Activated CD4-positive, alpha-beta T cell treated with anti-CD3 and anti-CD28 coated beads, Interleukin-2, amount 10 ng/mL, durations not matched to agents 24 days and 14 days (primary cell): Measurements from ENCODE around the gene CASD1. TPM values are rescaled to one million over a fixed set of nuclear protein-coding genes. Genes with fewer than 3 reads are reported as not detected.

Experiments
- DNase-seq: peaks from one replicate; pipeline ENCODE4 v3.0.0; 2022
- H3K27ac Mint-ChIP-seq: one replicate; pipeline ENCODE4 v1.8.0; 2022; ENCODE audit warnings: mild to moderate bottlenecking, mixed read lengths
- H3K27me3 Mint-ChIP-seq: one replicate; pipeline ENCODE4 v1.8.0; 2022; ENCODE audit warnings: mixed read lengths
- H3K36me3 Mint-ChIP-seq: one replicate; pipeline ENCODE4 v1.8.0; 2022; ENCODE audit warnings: low read depth, mild to moderate bottlenecking, mixed read lengths
- H3K4me1 Mint-ChIP-seq: one replicate; pipeline ENCODE4 v1.8.0; 2021; ENCODE audit warnings: mixed read lengths
- H3K4me3 Mint-ChIP-seq: one replicate; pipeline ENCODE4 v1.8.0; 2022; ENCODE audit warnings: mild to moderate bottlenecking, moderate library complexity, mixed read lengths
- H3K9me3 Mint-ChIP-seq: one replicate; pipeline ENCODE4 v1.8.0; 2021; ENCODE audit warnings: mixed read lengths
- intact Hi-C: fragments of 100-400 bp; cut with micrococcal nuclease; formaldehyde crosslinking; loops from one replicate; pipeline ENCODE4 v1.15.1; 2023
- total RNA-seq: library from RNA; stranded (reverse); gene quantifications from 2 replicates; pipeline ENCODE4 v1.2.3, GENCODE V29; 2022

CASD1 gene
- total RNA-seq, 1 donor from 2014 or later, result 13.4 TPM

DNA sequence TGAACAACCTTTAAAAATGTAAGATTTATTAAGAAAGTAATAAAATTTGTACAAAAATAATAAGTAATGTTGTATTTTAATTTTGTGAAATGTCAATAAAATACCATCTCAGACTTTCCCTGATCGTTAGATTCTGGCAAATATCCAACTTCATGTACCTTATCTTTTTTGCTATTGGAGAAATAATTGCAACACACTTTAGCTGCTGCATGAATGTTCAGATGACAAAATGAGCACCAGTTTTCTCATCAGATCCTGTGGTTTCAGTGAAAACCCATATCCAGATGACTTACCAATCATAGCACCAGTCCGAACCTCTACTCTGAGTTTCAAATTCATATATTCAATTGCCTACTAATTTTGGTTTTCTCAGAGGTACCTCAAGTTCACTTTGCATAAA, 69.9 kb downstream of the CASD1 start:
- H3K9me3 Mint-ChIP-seq, result peaks cover 4% of the 10 kb centered on the region
- peaks cover 7% of the 10 kb centered on the region for H3K36me3 Mint-ChIP-seq
- H3K4me1 Mint-ChIP-seq, result no peaks in the 10 kb centered on the region
- no peak for DNase-seq
- H3K27me3 Mint-ChIP-seq, result no peaks in the 10 kb centered on the region
- H3K4me3 Mint-ChIP-seq, result no peak overlapping the region
- intact Hi-C loops, result no loop called here
- no peak overlapping the region for H3K27ac Mint-ChIP-seq

DNA sequence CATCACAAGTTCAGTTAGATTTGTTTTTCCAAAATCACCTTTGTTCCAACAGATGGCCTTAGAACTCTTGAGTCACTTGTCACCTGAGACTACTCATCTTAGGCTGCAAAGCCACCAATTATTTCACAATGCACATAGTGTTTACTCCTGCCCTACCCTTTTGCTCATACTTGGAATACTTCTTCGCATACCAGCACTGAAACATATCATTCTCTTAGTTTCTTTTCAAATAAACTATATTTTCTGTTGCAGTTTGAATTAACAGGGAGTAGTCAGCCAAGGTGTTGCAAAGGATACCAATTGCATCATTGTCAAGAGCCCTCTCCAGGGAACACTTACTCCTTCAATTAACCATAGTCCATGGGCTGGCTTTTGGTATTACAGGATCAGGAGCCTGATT, 71.0 kb downstream of the CASD1 start:
- peaks cover 2% of the 10 kb centered on the region for H3K36me3 Mint-ChIP-seq
- peaks cover 4% of the 10 kb centered on the region for H3K9me3 Mint-ChIP-seq
- H3K4me3 Mint-ChIP-seq, result no peak overlapping the region
- H3K4me1 Mint-ChIP-seq, result no peaks in the 10 kb centered on the region
- no peak overlapping the region for H3K27ac Mint-ChIP-seq
- intact Hi-C loops, result no loop called here
- no peaks in the 10 kb centered on the region for H3K27me3 Mint-ChIP-seq
- no peak for DNase-seq

DNA sequence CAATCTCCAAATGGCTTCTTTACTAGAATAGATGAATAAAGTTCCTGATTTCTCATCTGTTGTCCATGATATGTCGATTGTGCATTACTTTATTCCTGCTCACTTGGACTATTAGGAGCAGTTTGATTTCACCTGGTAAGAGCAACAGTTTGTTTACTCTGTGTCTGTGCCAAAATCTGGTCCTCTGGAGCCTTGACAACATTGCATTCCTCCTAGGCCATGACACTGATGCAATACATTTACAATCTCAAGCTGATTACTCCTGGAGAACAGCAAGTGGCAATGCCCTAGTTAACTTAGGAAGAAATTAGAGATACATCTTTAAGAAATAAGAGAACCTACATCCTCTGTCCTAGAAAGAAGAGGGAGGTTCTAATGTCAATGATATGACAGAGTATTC, 74.5 kb downstream of the CASD1 start:
- intact Hi-C loops, result no loop called here
- H3K4me3 Mint-ChIP-seq, result no peak overlapping the region
- no peak overlapping the region for H3K27ac Mint-ChIP-seq
- no peaks in the 10 kb centered on the region for H3K4me1 Mint-ChIP-seq
- DNase-seq, result no peak
- H3K36me3 Mint-ChIP-seq, result peaks cover 2% of the 10 kb centered on the region
- H3K9me3 Mint-ChIP-seq, result peaks cover 7% of the 10 kb centered on the region
- H3K27me3 Mint-ChIP-seq, result no peaks in the 10 kb centered on the region

DNA sequence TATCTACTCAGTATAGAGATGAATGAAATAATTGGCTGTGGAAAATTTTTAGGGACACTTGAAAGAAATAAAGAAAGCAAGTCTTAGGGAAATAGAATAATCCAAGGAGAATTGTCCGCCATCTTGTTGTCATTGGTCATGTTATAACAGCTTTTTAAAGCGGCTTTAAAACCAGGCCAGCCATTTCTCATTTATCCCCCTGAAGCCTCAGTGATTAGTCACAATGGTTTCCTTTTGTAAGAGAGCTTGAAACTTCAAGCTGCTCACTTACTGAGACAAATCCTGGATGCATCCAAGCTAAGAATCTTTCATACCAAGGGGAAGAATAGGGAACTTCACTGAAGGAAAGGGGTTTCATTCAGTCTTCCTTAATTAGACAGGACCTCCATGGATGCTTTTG, 78.5 kb downstream of the CASD1 start:
- Mint-ChIP-seq H3K4me3 (no peak overlapping the region), H3K9me3 (peaks cover 3% of the 10 kb centered on the region), H3K27me3 (no peaks in the 10 kb centered on the region), H3K4me1 (no peaks in the 10 kb centered on the region), H3K36me3 (no peaks in the 10 kb centered on the region), H3K27ac (no peak overlapping the region)
- no peak for DNase-seq
- intact Hi-C loops, result no loop called here

DNA sequence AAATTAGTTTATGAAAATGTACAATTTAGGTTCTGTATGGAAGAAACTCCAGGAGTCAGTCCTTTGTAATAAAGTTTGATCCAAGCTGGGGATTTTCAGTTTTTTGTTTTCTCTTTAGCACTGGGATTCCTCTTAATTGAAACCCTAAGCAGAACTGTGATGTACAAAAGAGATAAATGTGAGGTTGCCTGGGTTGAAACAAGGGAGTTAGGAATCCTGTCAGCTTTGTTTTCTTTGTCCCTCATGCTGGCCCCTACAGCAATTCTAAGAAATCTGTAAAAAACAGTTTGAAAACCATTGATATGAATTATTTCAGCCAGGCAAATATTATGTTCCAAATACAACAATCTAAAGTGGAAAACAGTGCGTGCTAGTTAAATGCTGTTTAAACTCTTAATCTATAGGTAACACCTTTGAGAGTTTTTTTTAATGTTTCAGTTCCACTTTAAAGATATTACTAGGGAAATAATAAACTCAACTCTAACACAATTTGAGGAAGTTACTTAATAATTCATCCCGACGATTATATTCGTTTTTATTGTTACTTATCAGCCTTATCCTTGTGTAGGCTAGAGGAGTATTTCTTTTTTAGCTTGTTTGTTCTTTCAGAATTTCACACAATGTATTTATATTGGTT, 81.0 kb downstream of the CASD1 start:
- Mint-ChIP-seq H3K4me1 (no peaks in the 10 kb centered on the region), H3K9me3 (peaks cover 3% of the 10 kb centered on the region)
- intact Hi-C loops, result no loop called here

DNA sequence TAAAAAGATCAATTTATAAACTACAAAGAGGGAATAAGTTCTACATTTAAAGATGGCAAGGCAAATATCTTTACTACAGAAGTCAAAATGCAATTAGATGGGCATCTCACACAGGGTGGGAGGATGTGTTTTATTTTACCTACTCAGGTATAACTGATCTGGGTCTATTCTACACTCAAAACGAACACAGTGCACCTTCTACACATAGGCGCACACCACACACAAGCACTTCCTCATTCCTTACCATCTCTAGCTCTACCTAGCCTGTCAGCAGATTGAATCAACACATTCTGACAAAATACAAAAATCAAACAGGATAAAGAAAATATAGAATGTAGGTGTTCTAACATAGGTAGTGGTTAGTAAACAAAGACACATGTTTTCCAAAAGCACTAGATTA, 81.6 kb downstream of the CASD1 start:
- Mint-ChIP-seq H3K27me3 (no peaks in the 10 kb centered on the region), H3K9me3 (peaks cover 3% of the 10 kb centered on the region), H3K4me3 (no peak overlapping the region), H3K27ac (no peak overlapping the region), H3K4me1 (no peaks in the 10 kb centered on the region), H3K36me3 (no peaks in the 10 kb centered on the region)
- no peak for DNase-seq
- intact Hi-C loops, result no loop called here

More for the DNA sequence above, 81.0 kb downstream of the CASD1 start:
- H3K27me3 Mint-ChIP-seq, result no peaks in the 10 kb centered on the region
- no peak overlapping the region for H3K4me3 Mint-ChIP-seq
- H3K27ac Mint-ChIP-seq, result no peak overlapping the region
- no peak for DNase-seq
- no peaks in the 10 kb centered on the region for H3K36me3 Mint-ChIP-seq

DNA sequence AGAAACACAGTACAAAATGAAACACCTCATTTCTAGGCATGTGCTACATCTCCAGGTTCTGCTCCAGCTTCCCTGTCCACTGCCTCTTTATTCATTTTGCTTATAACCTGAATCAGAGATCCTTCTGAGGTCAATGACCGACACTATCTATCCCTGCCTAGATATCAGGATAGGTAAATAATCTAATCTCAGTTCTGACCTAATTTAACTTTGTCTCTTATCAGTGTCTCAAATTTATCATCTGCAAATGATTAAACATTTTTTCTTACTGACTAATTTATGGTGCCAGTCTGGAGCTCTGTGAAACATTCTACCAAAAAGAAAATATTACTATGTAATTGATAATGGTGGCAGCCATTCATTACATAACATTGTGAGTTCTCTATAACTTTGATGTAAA, 85.3 kb downstream of the CASD1 start:
- Mint-ChIP-seq H3K27me3 (no peaks in the 10 kb centered on the region), H3K27ac (no peak overlapping the region), H3K36me3 (no peaks in the 10 kb centered on the region), H3K4me3 (no peak overlapping the region), H3K4me1 (no peaks in the 10 kb centered on the region), H3K9me3 (no peaks in the 10 kb centered on the region)
- intact Hi-C loops, result no loop called here
- no peak for DNase-seq

DNA sequence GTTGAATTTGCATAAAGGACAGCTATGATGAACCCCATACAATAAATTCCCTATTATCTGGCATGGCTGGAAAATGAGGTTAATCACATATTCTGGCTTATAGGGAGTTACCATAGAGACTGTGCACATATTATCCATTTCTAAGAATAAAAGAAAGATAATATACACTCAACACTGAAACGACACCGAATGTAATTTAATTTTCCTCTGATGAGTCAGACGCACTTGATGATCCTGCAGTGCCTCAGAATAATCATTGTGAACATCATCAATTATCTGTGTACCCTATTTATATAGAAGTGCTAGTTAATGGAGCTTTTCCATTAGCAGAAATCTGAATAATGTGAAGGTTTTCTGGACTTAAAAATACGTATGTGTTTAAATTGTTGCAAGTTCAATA, 86.1 kb downstream of the CASD1 start:
- H3K27me3 Mint-ChIP-seq, result no peaks in the 10 kb centered on the region
- no peaks in the 10 kb centered on the region for H3K4me1 Mint-ChIP-seq
- H3K36me3 Mint-ChIP-seq, result no peaks in the 10 kb centered on the region
- no peak overlapping the region for H3K27ac Mint-ChIP-seq
- intact Hi-C loops, result no loop called here
- no peak for DNase-seq
- H3K4me3 Mint-ChIP-seq, result no peak overlapping the region
- H3K9me3 Mint-ChIP-seq, result no peaks in the 10 kb centered on the region

DNA sequence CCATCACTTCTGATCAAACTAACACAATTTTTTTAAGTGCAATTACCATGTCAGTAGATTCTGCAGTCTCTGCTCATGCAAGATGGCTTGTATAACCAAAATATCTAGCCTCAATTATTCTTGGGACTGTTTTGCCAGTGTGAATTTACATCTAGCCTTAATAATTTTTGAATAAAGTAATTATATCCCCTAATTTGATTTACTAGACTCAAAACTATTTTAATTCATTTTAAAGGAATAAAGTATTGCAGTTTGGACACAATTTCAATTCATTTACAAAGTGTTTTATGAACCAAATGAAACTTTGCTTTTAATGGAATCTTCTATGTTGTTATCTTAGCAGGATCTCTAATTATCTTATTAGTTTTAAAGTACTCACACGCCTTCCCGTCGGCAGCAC, 90.7 kb downstream of the CASD1 start:
- no peaks in the 10 kb centered on the region for H3K4me1 Mint-ChIP-seq
- H3K36me3 Mint-ChIP-seq, result no peaks in the 10 kb centered on the region
- no peak overlapping the region for H3K4me3 Mint-ChIP-seq
- H3K27me3 Mint-ChIP-seq, result no peaks in the 10 kb centered on the region
- no peak for DNase-seq
- H3K27ac Mint-ChIP-seq, result no peak overlapping the region
- no peaks in the 10 kb centered on the region for H3K9me3 Mint-ChIP-seq
- intact Hi-C loops, result no loop called here

DNA sequence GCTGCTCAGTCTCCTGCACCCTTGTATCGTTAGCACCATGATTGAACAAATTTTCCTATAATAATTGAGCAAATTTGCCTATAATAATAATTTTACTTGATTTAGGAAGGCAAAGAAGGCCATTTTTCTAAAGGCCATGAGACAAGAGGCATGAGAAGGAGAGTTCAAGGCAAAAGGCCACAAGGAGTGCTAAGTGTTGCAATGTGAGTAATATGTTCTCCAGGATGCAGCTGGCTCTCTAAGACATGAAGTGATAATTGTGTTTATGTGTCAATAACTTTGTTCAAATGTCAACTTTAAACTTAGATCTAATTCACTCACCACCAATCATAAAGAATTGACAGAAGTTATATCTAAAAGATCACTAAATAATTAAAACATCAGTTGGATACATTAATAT, 92.6 kb downstream of the CASD1 start:
- Mint-ChIP-seq H3K4me3 (no peak overlapping the region), H3K27ac (no peak overlapping the region), H3K4me1 (no peaks in the 10 kb centered on the region), H3K27me3 (peaks cover 2% of the 10 kb centered on the region), H3K9me3 (no peaks in the 10 kb centered on the region), H3K36me3 (no peaks in the 10 kb centered on the region)
- intact Hi-C loops, result no loop called here
- no peak for DNase-seq

DNA sequence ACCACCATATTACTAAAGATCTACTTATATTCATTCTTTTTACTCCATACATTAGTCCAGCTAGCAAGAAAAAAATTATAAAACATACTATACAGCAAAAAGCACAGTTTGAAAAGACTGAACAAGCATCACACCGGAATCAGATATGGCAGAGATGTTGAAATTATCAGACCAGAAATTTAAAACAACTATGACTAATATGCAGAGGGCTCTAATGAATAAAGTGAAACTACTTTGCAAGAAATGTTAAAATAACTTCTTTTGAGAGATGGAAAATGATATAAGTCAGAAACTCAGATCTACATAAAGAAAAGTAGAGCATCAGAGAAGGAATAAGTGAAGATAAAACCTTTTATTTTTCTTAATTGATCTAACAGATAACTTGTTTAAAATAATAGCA, 95.4 kb downstream of the CASD1 start:
- H3K27ac Mint-ChIP-seq, result no peak overlapping the region
- no peak overlapping the region for H3K4me3 Mint-ChIP-seq
- no peak for DNase-seq
- intact Hi-C loops, result no loop called here
- no peaks in the 10 kb centered on the region for H3K36me3 Mint-ChIP-seq
- peaks cover 2% of the 10 kb centered on the region for H3K27me3 Mint-ChIP-seq
- no peaks in the 10 kb centered on the region for H3K4me1 Mint-ChIP-seq
- no peaks in the 10 kb centered on the region for H3K9me3 Mint-ChIP-seq

Other genes with a start within 250 kb of the CASD1 start
- 6.0 and 6.5 TPM in 2 replicates for gene COL1A2, start 114.9 kb upstream of the CASD1 start, total RNA-seq
- gene SGCE, start 146.3 kb downstream of the CASD1 start, total RNA-seq, result 0.38 TPM in 1 of 2 replicates, not detected in the other